ENCODE data around the gene FSTL1. TPM values are rescaled to one million over a fixed set of nuclear protein-coding genes. Genes with fewer than 3 reads are reported as not detected.

Gene FSTL1
- polyA plus RNA-seq, 1 of the 3 experiments (the other 2 are of a cell fraction): 329 TPM

DNA sequence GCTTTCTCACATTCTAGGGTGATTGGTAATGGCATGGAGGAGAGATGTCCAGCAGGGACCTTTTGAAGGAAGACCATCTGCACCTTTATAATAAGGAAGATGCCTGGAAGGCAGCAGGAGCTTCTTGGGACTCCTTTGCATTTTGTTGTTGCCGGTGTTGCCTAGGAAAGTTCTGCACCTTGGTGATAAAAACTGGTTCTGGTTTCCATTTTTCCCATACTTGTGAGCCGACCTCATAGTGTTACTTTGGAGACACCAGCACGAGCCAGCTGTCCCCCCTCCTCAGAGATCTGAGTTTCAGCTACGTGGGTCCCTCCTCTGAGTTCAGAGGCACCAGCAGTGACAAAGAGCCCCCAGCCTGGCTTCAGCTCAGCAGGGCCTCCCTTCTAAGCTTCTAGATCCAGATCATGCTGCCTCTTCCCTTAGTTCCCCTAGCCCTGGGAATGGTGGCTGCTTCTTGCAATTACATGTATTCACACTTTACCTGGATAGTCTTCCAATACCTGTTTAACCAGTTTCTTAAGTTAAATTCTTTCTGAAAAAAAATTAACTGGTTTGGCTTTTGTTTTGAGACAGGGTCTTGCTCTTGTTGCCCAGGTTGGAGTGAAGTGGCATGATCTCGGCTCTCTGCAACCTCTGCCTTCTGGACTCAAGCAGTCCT lies 18.0 kb upstream of the FSTL1 start:
- ChIA-PET CTCF (no interaction called here), POLR2A (no interaction called here)
- DNase-seq: no peak
- Histone ChIP-seq H3K27ac (ENCODE audit: low read depth in 2 of 2, low read length in 1 of 2) (no peak overlapping the region), H3K9ac (no peak overlapping the region), H3K4me3 (ENCODE audit: low read depth in 2 of 2, low read length in 1 of 2) (no peak overlapping the region), H4K20me1 (ENCODE audit: insufficient read depth) (no peaks in the 10 kb centered on the region), H3K27me3 (ENCODE audit: insufficient read depth) (no peaks in the 10 kb centered on the region), H3K79me2 (ENCODE audit: insufficient read depth) (no peaks in the 10 kb centered on the region), H3K9me3 (no peaks in the 10 kb centered on the region), H3F3A (replicated peaks; ENCODE audit: insufficient read depth) (peaks cover 8% of the 10 kb centered on the region), H3K4me1 (ENCODE audit: control insufficient read depth in 1 of 2, insufficient read depth in 2 of 2, low read depth in 1 of 2, low read length in 1 of 2) (peaks cover 0 to 25% of the 10 kb centered on the region in 2 experiments; a peak in 2 of 4 replicates), H2AFZ (ENCODE audit: low read depth) (no peak overlapping the region; the same call in 1 of the 2 replicates), H3K9me2 (no peaks in the 10 kb centered on the region), H3K36me3 (replicated peaks in 1 of 2; ENCODE audit: control insufficient read depth in 1 of 2, insufficient read depth in 2 of 2, low read length in 1 of 2) (no peaks in the 10 kb centered on the region), H3K4me2 (no peak overlapping the region)
- WGBS (ENCODE audit: low lambda C conversion rate): 82% methylated on average over 5 of the region's 5 CpGs
- TF ChIP-seq RXRA (IDR thresholded peaks at IDR 0.05; ENCODE audit: borderline replicate concordance, low read depth) (no peak), GABPA (IDR thresholded peaks at IDR 0.05; ENCODE audit: low read depth) (no peak)

DNA sequence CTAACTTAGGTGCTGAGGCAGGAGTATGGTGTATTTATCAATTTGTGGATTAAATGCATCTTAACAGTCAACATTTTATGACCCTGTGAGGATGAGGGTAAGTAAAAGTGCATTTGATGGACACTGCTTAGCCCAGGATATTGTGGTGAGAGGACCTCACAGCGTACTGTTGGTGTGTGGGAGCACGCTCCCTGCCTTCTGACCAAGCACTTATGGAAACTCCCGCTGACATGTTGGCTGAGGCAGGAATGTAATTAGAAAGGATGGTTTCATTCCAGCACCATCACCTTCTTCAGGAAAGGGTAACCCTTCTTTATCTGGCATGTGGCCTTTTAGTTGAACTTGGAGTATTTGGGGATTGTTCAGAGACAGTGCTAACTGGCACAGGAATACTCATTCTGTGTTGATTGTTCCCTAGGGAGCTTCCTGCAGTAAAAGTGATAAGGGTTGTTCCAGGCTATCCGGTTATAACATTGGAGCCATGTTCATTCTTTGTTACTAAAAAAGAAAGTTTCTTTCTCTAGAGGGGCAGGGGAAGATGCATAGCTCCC lies 11.7 kb upstream of the FSTL1 start:
- Histone ChIP-seq H3K9me3 (no peaks in the 10 kb centered on the region), H3K4me1 (ENCODE audit: control insufficient read depth in 1 of 2, insufficient read depth in 2 of 2, low read depth in 1 of 2, low read length in 1 of 2) (no peaks in the 10 kb centered on the region), H3F3A (replicated peaks; ENCODE audit: insufficient read depth) (no peaks in the 10 kb centered on the region), H2AFZ (ENCODE audit: low read depth) (no peak overlapping the region), H3K27me3 (ENCODE audit: insufficient read depth) (no peaks in the 10 kb centered on the region), H3K79me2 (ENCODE audit: insufficient read depth) (no peaks in the 10 kb centered on the region), H3K9ac (no peak overlapping the region), H3K9me2 (no peaks in the 10 kb centered on the region), H3K27ac (ENCODE audit: low read depth in 2 of 2, low read length in 1 of 2) (no peak overlapping the region), H4K20me1 (ENCODE audit: insufficient read depth) (no peaks in the 10 kb centered on the region), H3K36me3 (replicated peaks in 1 of 2; ENCODE audit: control insufficient read depth in 1 of 2, insufficient read depth in 2 of 2, low read length in 1 of 2) (no peaks in the 10 kb centered on the region), H3K4me3 (ENCODE audit: low read depth in 2 of 2, low read length in 1 of 2) (no peak overlapping the region), H3K4me2 (no peak overlapping the region)
- POLR2A ChIA-PET: no interaction called here
- WGBS (ENCODE audit: low lambda C conversion rate): 78% methylated on average over 4 of the region's 4 CpGs
- TF ChIP-seq, protein P1, sequence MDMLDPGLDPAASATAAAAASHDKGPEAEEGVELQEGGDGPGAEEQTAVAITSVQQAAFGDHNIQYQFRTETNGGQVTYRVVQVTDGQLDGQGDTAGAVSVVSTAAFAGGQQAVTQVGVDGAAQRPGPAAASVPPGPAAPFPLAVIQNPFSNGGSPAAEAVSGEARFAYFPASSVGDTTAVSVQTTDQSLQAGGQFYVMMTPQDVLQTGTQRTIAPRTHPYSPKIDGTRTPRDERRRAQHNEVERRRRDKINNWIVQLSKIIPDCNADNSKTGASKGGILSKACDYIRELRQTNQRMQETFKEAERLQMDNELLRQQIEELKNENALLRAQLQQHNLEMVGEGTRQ (IDR thresholded peaks at IDR 0.05; ENCODE audit: borderline replicate concordance, low read depth, low read length): no peak
- TF ChIP-seq, protein P2, sequence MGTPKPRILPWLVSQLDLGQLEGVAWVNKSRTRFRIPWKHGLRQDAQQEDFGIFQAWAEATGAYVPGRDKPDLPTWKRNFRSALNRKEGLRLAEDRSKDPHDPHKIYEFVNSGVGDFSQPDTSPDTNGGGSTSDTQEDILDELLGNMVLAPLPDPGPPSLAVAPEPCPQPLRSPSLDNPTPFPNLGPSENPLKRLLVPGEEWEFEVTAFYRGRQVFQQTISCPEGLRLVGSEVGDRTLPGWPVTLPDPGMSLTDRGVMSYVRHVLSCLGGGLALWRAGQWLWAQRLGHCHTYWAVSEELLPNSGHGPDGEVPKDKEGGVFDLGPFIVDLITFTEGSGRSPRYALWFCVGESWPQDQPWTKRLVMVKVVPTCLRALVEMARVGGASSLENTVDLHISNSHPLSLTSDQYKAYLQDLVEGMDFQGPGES (IDR thresholded peaks at IDR 0.05; ENCODE audit: low read depth, low read length): no peak
- TF ChIP-seq, protein P3, sequence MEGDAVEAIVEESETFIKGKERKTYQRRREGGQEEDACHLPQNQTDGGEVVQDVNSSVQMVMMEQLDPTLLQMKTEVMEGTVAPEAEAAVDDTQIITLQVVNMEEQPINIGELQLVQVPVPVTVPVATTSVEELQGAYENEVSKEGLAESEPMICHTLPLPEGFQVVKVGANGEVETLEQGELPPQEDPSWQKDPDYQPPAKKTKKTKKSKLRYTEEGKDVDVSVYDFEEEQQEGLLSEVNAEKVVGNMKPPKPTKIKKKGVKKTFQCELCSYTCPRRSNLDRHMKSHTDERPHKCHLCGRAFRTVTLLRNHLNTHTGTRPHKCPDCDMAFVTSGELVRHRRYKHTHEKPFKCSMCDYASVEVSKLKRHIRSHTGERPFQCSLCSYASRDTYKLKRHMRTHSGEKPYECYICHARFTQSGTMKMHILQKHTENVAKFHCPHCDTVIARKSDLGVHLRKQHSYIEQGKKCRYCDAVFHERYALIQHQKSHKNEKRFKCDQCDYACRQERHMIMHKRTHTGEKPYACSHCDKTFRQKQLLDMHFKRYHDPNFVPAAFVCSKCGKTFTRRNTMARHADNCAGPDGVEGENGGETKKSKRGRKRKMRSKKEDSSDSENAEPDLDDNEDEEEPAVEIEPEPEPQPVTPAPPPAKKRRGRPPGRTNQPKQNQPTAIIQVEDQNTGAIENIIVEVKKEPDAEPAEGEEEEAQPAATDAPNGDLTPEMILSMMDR (IDR thresholded peaks at IDR 0.05): no peak
- no peak for TF ChIP-seq EZH2phosphoT487 (IDR thresholded peaks at IDR 0.05; ENCODE audit: borderline replicate concordance, low read depth)
- TF ChIP-seq ELF1 (IDR thresholded peaks at IDR 0.05): no peak
- no peak for TF ChIP-seq JUND (IDR thresholded peaks at IDR 0.05)
- TF ChIP-seq RCOR1 (IDR thresholded peaks at IDR 0.05; ENCODE audit: low read length): no peak
- TF ChIP-seq FOXM1 (IDR thresholded peaks at IDR 0.05; ENCODE audit: low read depth): no peak
- no peak for TF ChIP-seq MEF2A (IDR thresholded peaks at IDR 0.05; ENCODE audit: borderline replicate concordance, low read depth)
- no peak for TF ChIP-seq EP300 (IDR thresholded peaks at IDR 0.05; ENCODE audit: borderline replicate concordance in 1 of 2, low read depth in 1 of 2, low read length in 1 of 2)
- TF ChIP-seq, protein P4, sequence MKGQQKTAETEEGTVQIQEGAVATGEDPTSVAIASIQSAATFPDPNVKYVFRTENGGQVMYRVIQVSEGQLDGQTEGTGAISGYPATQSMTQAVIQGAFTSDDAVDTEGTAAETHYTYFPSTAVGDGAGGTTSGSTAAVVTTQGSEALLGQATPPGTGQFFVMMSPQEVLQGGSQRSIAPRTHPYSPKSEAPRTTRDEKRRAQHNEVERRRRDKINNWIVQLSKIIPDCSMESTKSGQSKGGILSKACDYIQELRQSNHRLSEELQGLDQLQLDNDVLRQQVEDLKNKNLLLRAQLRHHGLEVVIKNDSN (IDR thresholded peaks at IDR 0.05; ENCODE audit: borderline replicate concordance, low read depth): no peak
- TF ChIP-seq POLR2AphosphoS5 (IDR thresholded peaks at IDR 0.05; ENCODE audit: low read depth, low read length): no peak
- DNase-seq: no peak
- CTCF ChIA-PET: interaction anchor here (0.7 to 2.2 kb wide), 3 partner anchors 12 to 97 kb away, joined by 3 to 5 read pairs (median 4); partner anchors contain the start of gene FSTL1

Data from SK-N-SH (cell line).